GM19043 (cell line): ENCODE measurements around the gene PDE10A.
"Not testable (repeated sequence)": the region's sequence is repeated elsewhere in the genome, so short reads cannot be mapped to it uniquely, and the experiment has no call there.

Source experiments
- ATAC-seq: cut with Tn5 transposase; IDR thresholded peaks from one replicate; pipeline ENCODE4 v1.9.1; 2021; ENCODE audit warnings: low read depth; ENCODE audit not compliant: unreplicated experiment

PDE10A gene

GRCh38 chr6:165628955-165629354 is 34.1 kb downstream of the PDE10A start:
- no peak for ATAC-seq

GRCh38 chr6:165627366-165627765 is 35.7 kb downstream of the PDE10A start:
- no peak for ATAC-seq

DNA sequence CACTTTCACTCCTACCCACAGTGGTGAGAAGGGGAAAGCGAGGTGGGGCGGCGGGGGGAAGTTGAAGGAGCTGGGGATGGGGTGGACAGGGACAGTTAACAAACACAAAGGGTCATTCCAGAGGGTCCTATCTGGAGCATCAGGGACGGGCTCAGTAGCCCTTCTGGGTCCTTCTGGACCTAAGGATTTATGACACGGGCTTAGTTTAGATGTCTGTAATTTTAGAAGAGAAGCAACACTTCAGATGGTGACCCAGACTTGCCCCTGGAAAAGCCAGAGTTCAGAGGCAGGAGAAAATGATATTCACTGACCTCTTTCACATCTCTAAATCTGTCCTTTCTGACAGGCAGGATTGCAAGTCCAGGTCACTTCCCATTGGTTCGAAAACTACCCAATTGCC is 36.3 kb downstream of the PDE10A start:
- no peak for ATAC-seq

GRCh38 chr6:165624871-165625639 is 38.0 kb downstream of the PDE10A start:
- ATAC-seq = no peak

DNA sequence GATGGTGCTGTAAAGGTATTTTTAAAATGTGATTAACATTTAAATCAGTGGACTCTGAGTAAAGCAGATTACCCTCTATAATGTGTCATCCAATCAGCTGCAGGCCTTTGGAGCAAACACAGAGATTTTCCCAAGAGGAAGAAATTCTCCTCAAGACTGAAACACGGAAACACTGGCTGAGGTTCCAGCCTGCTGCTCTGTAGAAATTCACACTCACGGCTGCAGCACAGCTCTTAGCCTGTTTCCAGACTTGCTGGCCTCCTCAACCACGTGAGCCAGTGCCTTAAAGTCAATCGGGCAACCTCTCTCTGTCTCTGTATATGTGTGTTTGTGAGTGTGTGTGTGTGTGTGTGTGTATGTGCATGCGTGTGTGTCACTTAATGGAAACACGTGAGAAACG is 41.1 kb downstream of the PDE10A start:
- ATAC-seq = no peak

DNA sequence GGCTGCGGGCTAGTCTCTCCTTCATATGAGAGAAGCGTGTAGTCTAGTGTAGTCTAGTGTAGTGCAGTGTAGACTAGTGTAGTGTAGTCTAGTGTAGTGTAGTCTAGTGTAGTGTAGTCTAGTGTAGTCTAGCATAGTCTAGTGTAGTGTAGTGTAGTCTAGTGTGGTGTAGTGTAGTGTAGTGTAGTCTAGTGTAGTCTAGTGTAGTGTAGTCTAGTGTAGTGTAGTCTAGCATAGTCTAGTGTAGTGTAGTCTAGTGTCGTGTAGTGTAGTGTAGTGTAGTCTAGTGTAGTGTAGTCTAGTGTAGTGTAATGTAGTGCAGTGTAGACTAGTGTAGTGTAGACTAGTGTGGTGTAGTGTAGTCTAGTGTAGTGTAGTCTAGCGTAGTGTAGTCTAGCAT is 44.1 kb downstream of the PDE10A start:
- not testable (repeated sequence) for ATAC-seq

DNA sequence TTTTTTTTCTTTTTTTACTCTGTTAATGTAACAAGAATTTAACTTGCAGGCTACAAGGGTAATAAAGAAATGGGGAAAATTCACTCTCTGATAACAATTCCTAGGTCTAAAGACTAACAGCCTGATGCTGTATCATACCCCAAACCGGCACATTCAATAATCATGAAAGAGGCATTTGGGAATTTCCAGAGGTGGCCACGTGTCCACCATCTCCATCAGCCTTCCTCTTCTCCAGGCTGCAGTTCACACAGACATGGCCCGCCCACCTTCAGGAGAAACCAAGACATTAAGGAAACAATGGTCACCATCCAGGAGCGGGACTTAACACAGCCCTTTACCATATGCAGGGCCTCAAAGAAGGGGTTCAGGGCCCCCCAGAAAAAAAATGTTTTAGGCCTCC is 44.8 kb downstream of the PDE10A start:
- ATAC-seq = no peak

DNA sequence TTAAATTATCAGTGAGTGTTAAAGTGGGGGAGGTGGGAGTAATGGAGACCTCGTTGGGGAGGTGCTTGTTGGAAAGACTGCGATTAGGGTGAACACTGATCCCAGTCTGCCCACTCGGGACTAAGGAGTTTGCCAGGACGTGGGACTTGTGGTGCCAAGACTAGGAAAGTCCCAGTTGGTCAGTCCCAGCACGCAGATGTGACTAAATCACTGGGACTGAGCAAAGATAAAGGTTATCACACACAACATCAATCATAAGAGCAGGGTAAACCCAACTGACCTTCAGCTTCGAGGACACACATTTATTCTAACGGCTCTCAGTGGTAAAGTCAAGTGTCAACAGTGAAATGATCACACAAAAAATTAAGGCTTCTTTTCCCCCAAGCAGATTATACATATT is 45.5 kb downstream of the PDE10A start:
- no peak for ATAC-seq

GRCh38 chr6:165616116-165616515 is 46.9 kb downstream of the PDE10A start:
- ATAC-seq = no peak

DNA sequence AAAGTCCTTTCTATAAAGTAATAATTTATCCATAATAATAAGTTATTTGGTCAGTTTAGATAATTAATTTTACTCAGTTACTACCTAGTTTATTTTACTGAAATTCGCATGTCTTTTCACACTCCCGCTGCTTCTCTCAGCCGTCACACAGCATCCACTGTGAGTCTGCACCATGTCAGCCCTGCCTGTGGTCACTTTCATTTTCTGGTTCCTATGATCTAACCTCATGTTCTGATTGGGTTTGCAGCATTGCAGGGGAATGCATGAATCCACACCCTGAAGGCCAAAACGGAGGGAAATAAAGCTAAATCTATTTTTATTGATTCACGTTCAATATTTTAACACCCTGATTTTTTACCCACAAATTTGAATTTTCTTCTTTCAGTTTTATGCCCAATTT is 47.4 kb downstream of the PDE10A start:
- peak; percentile 80 for ATAC-seq

DNA sequence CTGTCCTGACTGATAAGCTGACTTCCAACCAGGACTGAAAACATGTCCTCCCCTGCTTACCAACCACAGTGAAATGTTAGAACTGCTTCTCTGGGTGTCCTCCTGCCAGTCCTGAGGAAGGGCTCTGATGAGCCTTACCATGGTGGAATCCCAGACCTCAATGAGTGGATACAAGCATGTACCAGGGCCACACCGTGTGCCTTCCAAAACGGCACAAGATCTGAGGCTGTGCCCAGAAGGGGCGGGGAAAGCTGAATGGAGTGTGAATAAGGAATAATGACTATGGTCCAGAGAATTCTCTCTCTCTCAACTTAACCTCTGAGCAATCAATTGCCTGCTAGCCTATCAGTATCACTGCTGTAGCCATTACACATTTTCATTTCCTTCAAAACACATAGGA is 51.7 kb downstream of the PDE10A start:
- no peak for ATAC-seq

DNA sequence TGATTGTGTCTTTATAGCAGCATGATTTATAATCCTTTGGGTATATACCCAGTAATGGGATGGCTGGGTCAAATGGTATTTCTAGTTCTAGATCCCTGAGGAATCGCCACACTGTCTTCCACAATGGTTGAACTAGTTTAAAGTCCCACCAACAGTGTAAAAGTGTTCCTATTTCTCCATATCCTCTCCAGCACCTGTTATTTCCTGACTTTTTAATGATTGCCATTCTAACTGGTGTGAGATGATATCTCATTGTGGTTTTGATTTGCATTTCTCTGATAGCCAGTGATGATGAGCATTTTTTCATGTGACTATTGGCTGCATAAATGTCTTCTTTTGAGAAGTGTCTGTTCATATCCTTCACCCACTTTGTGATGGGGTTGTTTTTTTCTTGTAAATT is 54.5 kb downstream of the PDE10A start:
- not testable (repeated sequence) for ATAC-seq

GRCh38 chr6:165606740-165607008 is 56.4 kb downstream of the PDE10A start:
- no peak for ATAC-seq

- no peak for ATAC-seq
These were observed 56.9 kb downstream of the PDE10A start for GRCh38 chr6:165605901-165606739.

- ATAC-seq = no peak
These were observed 57.7 kb downstream of the PDE10A start for GRCh38 chr6:165605182-165605875.

DNA sequence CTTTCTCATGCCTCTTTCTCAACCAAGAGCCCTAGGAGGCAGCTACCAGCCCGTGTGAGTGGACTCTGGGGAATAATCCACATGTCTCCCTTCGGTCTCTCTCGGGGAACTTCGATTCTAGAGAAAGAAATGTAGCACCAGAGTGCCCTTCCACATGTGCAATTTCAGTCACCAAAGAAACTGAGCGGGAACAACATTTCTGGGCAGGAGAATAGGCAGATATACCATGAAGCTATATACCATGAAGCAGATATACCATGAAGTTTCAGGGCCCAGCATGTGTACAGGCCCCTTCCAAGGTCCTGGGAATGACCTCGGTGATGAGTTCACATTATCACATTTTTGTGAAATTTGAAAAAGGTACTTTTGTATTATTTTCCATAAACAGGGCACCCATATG is 60.8 kb downstream of the PDE10A start:
- ATAC-seq = no peak

GRCh38 chr6:165600606-165601005 is 62.4 kb downstream of the PDE10A start:
- no peak for ATAC-seq

DNA sequence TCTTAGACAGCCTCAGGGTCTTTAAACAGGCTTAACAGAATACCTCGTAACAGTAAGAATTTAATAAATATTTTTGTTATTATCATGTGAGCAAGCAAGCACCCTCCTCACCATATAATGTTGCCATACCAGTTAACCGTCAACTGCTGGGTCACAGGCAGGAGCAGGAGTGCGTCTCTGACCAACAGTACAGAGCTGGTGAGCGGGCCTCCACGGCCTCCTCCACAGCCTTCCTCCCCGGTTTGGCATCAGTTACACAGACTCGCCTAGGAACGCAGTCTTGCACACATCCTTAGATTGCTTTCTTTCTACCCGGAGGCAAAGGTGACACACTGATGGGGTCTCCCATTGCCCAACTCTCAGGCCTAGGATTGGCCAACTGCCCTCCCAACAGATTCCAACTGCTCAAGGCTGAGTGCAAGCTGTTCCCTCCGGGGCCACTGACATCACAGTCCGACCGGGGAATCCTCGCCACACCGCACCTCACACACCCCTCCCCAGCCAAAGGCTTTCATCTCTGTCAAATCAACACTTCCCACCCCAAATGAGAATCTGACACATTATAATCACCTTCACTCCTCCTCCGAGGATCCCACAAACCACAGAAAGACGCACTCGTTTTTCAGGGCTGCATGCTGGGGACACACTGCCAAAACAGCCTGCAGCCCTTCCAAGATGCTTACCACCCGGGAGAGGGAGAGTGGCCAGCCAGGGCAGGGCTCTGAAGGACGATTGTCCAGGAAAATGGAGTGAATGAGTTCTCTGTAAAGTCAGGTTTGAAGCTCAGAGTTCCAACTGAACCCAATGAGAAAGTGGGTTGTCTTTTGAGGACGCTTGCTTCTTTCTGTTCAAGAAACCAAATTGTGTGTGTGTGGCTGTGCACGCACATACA is 63.2 kb downstream of the PDE10A start:
- ATAC-seq = no peak

- no peak for ATAC-seq
These were observed 63.9 kb downstream of the PDE10A start for GRCh38 chr6:165599121-165599520.

DNA sequence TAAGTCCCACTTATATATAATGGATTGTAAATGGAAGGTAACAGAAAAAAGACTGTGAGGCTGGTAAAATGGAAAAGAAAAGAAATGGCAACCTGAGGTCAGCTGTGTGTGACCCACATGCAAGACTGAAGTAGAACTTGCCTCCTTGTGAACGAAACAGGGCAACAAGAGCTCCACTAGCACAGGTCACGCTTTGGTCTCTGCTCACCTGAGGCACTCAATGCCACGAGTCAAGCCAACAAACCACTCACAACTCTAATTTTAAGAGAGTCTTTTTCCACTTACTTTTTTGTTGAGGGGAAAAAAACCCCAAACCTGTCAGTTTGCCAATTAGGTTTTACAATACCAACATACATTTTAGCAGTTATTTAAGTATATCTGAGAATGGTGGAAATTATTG is 65.2 kb downstream of the PDE10A start:
- ATAC-seq = no peak
